Measurements from ENCODE around the gene POLR3C.
"Not testable (repeated sequence)": the region's sequence is repeated elsewhere in the genome, so short reads cannot be mapped to it uniquely, and the experiment has no call there.

POLR3C gene

GRCh38 chr1:145826030-145826429 is 2.0 kb downstream of the POLR3C start:
- no peak for DNase-seq (ENCODE audit: low read depth)
- H3K4me3 ChIP-seq (ENCODE audit: control insufficient read depth, low read depth, low read length) = no peak overlapping the region
- TF ChIP-seq CTCF (conservative IDR thresholded peaks at IDR 0.05; ENCODE audit: control insufficient read depth, insufficient read depth, low read depth, low read length) = peak; percentile 7

GRCh38 chr1:145827966-145828365 is 4.0 kb downstream of the POLR3C start:
- H3K4me3 ChIP-seq (ENCODE audit: control insufficient read depth, low read depth, low read length) = no peak overlapping the region
- DNase-seq (ENCODE audit: low read depth) = no peak
- no peak for TF ChIP-seq CTCF (conservative IDR thresholded peaks at IDR 0.05; ENCODE audit: control insufficient read depth, insufficient read depth, low read depth, low read length)

- TF ChIP-seq CTCF (conservative IDR thresholded peaks at IDR 0.05; ENCODE audit: control insufficient read depth, insufficient read depth, low read depth, low read length) = no peak
- no peak overlapping the region for H3K4me3 ChIP-seq (ENCODE audit: control insufficient read depth, low read depth, low read length)
- DNase-seq (ENCODE audit: low read depth) = no peak
Measured at GRCh38 chr1:145828367-145829026, 4.5 kb downstream of the POLR3C start.

GRCh38 chr1:145830810-145831209 is 6.8 kb downstream of the POLR3C start:
- H3K4me3 ChIP-seq (ENCODE audit: control insufficient read depth, low read depth, low read length); DNase-seq (ENCODE audit: low read depth): not testable (repeated sequence)

- TF ChIP-seq CTCF (conservative IDR thresholded peaks at IDR 0.05; ENCODE audit: control insufficient read depth, insufficient read depth, low read depth, low read length) = no peak
- no peak for DNase-seq (ENCODE audit: low read depth)
- no peak overlapping the region for H3K4me3 ChIP-seq (ENCODE audit: control insufficient read depth, low read depth, low read length)
Measured at GRCh38 chr1:145837656-145838055, 13.7 kb downstream of the POLR3C start.

GRCh38 chr1:145843031-145843430 is 19.0 kb downstream of the POLR3C start:
- H3K4me3 ChIP-seq (ENCODE audit: control insufficient read depth, low read depth, low read length) = no peak overlapping the region
- DNase-seq (ENCODE audit: low read depth) = no peak
- TF ChIP-seq CTCF (conservative IDR thresholded peaks at IDR 0.05; ENCODE audit: control insufficient read depth, insufficient read depth, low read depth, low read length) = no peak

GRCh38 chr1:145845144-145845513 is 21.1 kb downstream of the POLR3C start:
- no peak for TF ChIP-seq CTCF (conservative IDR thresholded peaks at IDR 0.05; ENCODE audit: control insufficient read depth, insufficient read depth, low read depth, low read length)
- H3K4me3 ChIP-seq (ENCODE audit: control insufficient read depth, low read depth, low read length) = peak overlapping the region; percentile 59
- DNase-seq (ENCODE audit: low read depth) = no peak

Measured in fibroblast of mammary gland (primary cell).